D721Med (cell line): ENCODE data around the gene DLK2.
"Not testable (repeated sequence)": the region's sequence is repeated elsewhere in the genome, so short reads cannot be mapped to it uniquely, and the experiment has no call there.

Experiments used
- DNase-seq: peaks from one replicate; pipeline ENCODE4 v3.0.0; 2011; ENCODE audit warnings: low spot score; ENCODE audit not compliant: insufficient read length
- FAIRE-seq: peaks from 2 replicates; lab custom pipeline; 2011; peaks lifted over from hg19 to GRCh38; lab: Jason Lieb, UNC
- CTCF ChIP-seq: IDR thresholded peaks from 2 replicates; pipeline ENCODE4 v1.5.1; 2012; ENCODE audit warnings: mild to moderate bottlenecking, control low read depth; ENCODE audit not compliant: insufficient read depth; ENCODE audit errors: missing control alignments

The DLK2 gene

GRCh38 chr6:43427406-43428111, 27.8 kb downstream of the DLK2 start, which contains the start of gene ABCC10:
Gene ABCC10 (plus strand): TSS chr6:43427541. CDS start chr6:43427979, 438 bp downstream.
- peak; percentile 41 for FAIRE-seq
- peak; percentile 24 for TF ChIP-seq CTCF

GRCh38 chr6:43426928-43427405, 28.4 kb downstream of the DLK2 start:
- no peak for TF ChIP-seq CTCF
- FAIRE-seq (no peak), DNase-seq (no peak)

More at GRCh38 chr6:43427406-43428111, 27.8 kb downstream of the DLK2 start, which contains the start of gene ABCC10:
- DNase-seq: peak; percentile 93

GRCh38 chr6:43425083-43425482, 30.3 kb downstream of the DLK2 start:
- FAIRE-seq, DNase-seq: not testable (repeated sequence)

- no peak for TF ChIP-seq CTCF
These were observed 33.5 kb downstream of the DLK2 start for GRCh38 chr6:43421831-43422230.

GRCh38 chr6:43420012-43420709, 35.2 kb downstream of the DLK2 start:
- no peak for TF ChIP-seq CTCF
- no peak for FAIRE-seq
- no peak for DNase-seq

More at GRCh38 chr6:43421831-43422230, 33.5 kb downstream of the DLK2 start:
- no peak for DNase-seq
- no peak for FAIRE-seq

GRCh38 chr6:43416935-43417334, 38.4 kb downstream of the DLK2 start:
- FAIRE-seq: no peak
- TF ChIP-seq CTCF: no peak
- no peak for DNase-seq

GRCh38 chr6:43415275-43415674, 40.1 kb downstream of the DLK2 start:
- FAIRE-seq, DNase-seq: not testable (repeated sequence)

GRCh38 chr6:43413002-43413401, 42.3 kb downstream of the DLK2 start:
- TF ChIP-seq CTCF: no peak
- FAIRE-seq (no peak), DNase-seq (no peak)
